SK-N-SH treated with all-trans-retinoic acid at 6 μM for 48 hours (cell line): ENCODE data around the gene APOF.
"Not testable (repeated sequence)": the region's sequence is repeated elsewhere in the genome, so short reads cannot be mapped to it uniquely, and the experiment has no call there.

Experiments
- ATAC-seq: fragments of 200-7000 bp; cut with Tn5 transposase; 3 replicates; pipeline ENCODE4 v1.9.1; 2020; ENCODE audit warnings: mild to moderate bottlenecking, moderate library complexity
- BACH2 ChIP-seq: fragments of 250-450 bp; sonication (Bioruptor Pico); IDR thresholded peaks from 2 replicates; pipeline ENCODE4 v1.9.0; 2021; ENCODE audit warnings: mild to moderate bottlenecking, borderline replicate concordance
- CSDC2 ChIP-seq: fragments of 250-450 bp; sonication (Bioruptor Pico); IDR thresholded peaks from 2 replicates; pipeline ENCODE4 v1.5.0; 2020; ENCODE audit warnings: mild to moderate bottlenecking, moderate library complexity
- CSRNP3 ChIP-seq: fragments of 250-450 bp; sonication (Bioruptor Pico); IDR thresholded peaks from 2 replicates; pipeline ENCODE4 v1.5.1; 2021; ENCODE audit warnings: mild to moderate bottlenecking, moderate library complexity
- ESRRG ChIP-seq: fragments of 250-450 bp; sonication (Bioruptor Pico); IDR thresholded peaks from 2 replicates; pipeline ENCODE4 v1.6.1; 2021; ENCODE audit warnings: mild to moderate bottlenecking
- OSR1 ChIP-seq: fragments of 250-450 bp; sonication (Bioruptor Pico); IDR thresholded peaks from 2 replicates; pipeline ENCODE4 v1.8.0; 2022; ENCODE audit warnings: moderate library complexity, mild to moderate bottlenecking, inconsistent platforms
- PATZ1 ChIP-seq: fragments of 250-450 bp; sonication (Bioruptor Pico); IDR thresholded peaks from 2 replicates; pipeline ENCODE4 v1.8.0; 2020; ENCODE audit warnings: mild to moderate bottlenecking, moderate library complexity, borderline replicate concordance
- PPARA ChIP-seq: fragments of 250-450 bp; sonication (Bioruptor Pico); IDR thresholded peaks from 2 replicates; pipeline ENCODE4 v1.5.0; 2020; ENCODE audit warnings: mild to moderate bottlenecking, borderline replicate concordance
- SNAI2 ChIP-seq: fragments of 250-450 bp; sonication (Bioruptor Pico); IDR thresholded peaks from 2 replicates; pipeline ENCODE4 v1.5.0; 2020; ENCODE audit warnings: mild to moderate bottlenecking, moderate library complexity
- TCF4 ChIP-seq: fragments of 250-450 bp; sonication (Bioruptor Pico); IDR thresholded peaks from 2 replicates; pipeline ENCODE4 v1.8.0; 2021; ENCODE audit warnings: mild to moderate bottlenecking, moderate library complexity, borderline replicate concordance
- TOX ChIP-seq: fragments of 250-450 bp; sonication (Bioruptor Pico); IDR thresholded peaks from 2 replicates; pipeline ENCODE4 v1.8.0; 2021; ENCODE audit warnings: mild to moderate bottlenecking, moderate library complexity, borderline replicate concordance
- TSHZ2 ChIP-seq: fragments of 250-450 bp; sonication (Bioruptor Pico); IDR thresholded peaks from 2 replicates; pipeline ENCODE4 v1.5.0; 2020; ENCODE audit warnings: mild to moderate bottlenecking, moderate library complexity
- ZC3H10 ChIP-seq: fragments of 250-450 bp; sonication (Bioruptor Pico); IDR thresholded peaks from 2 replicates; pipeline ENCODE4 v1.5.1; 2021; ENCODE audit warnings: mild to moderate bottlenecking, moderate library complexity
- ZFP3 ChIP-seq: fragments of 250-450 bp; sonication (Bioruptor Pico); IDR thresholded peaks from 2 replicates; pipeline ENCODE4 v1.5.0; 2020; ENCODE audit warnings: mild to moderate bottlenecking, moderate library complexity
- ZFP30 ChIP-seq: fragments of 450-650 bp; formaldehyde crosslinking; IDR thresholded peaks from 2 replicates; pipeline ENCODE4 v1.5.0; 2022; ENCODE audit warnings: mild to moderate bottlenecking, moderate library complexity
- ZNF565 ChIP-seq: fragments of 450-650 bp; formaldehyde crosslinking; conservative IDR thresholded peaks from 2 replicates; pipeline ENCODE4 v1.5.0; 2020; ENCODE audit warnings: low read depth, mild to moderate bottlenecking, moderate library complexity
- ZNF70 ChIP-seq: fragments of 450-650 bp; formaldehyde crosslinking; IDR thresholded peaks from 2 replicates; pipeline ENCODE4 v1.5.0; 2020; ENCODE audit warnings: mild to moderate bottlenecking, moderate library complexity
- ZNF8 ChIP-seq: fragments of 450-650 bp; formaldehyde crosslinking; IDR thresholded peaks from 2 replicates; pipeline ENCODE4 v1.5.0; 2020; ENCODE audit warnings: mild to moderate bottlenecking, moderate library complexity

The APOF gene

GRCh38 chr12:56346675-56347074, 16.0 kb downstream of the APOF start:
- ATAC-seq, result peak; percentile 46
- no peak for TF ChIP-seq ZFP3
- TF ChIP-seq TOX (CRISPR knock-in tag), result no peak

GRCh38 chr12:56342290-56342689, 20.4 kb downstream of the APOF start:
- not testable (repeated sequence) for ATAC-seq

GRCh38 chr12:56341616-56342015, 21.0 kb downstream of the APOF start:
- no peak for ATAC-seq
- TF ChIP-seq TSHZ2, result no peak
- TF ChIP-seq CSRNP3, result no peak
- TF ChIP-seq BACH2 (CRISPR knock-in tag), result no peak
- no peak for TF ChIP-seq ZNF565 (CRISPR knock-in tag)
- no peak for TF ChIP-seq ZNF8 (CRISPR knock-in tag)
- no peak for TF ChIP-seq SNAI2 (CRISPR knock-in tag)
- no peak for TF ChIP-seq ESRRG
- TF ChIP-seq TOX (CRISPR knock-in tag), result no peak

GRCh38 chr12:56339158-56339422, 23.6 kb downstream of the APOF start:
- TF ChIP-seq ZFP3 (no peak), ZFP30 (no peak), TCF4 (CRISPR knock-in tag) (no peak)
- no peak for ATAC-seq

- no peak for TF ChIP-seq CSDC2
- no peak for TF ChIP-seq CSRNP3
- no peak for TF ChIP-seq ZNF565 (CRISPR knock-in tag)
- TF ChIP-seq PATZ1 (CRISPR knock-in tag), result no peak
- TF ChIP-seq BACH2 (CRISPR knock-in tag), result no peak
- no peak for TF ChIP-seq TCF4 (CRISPR knock-in tag)
- no peak for TF ChIP-seq ZFP30
- TF ChIP-seq ESRRG, result no peak
- no peak for TF ChIP-seq PPARA (CRISPR knock-in tag)
- no peak for TF ChIP-seq OSR1
- TF ChIP-seq ZNF70, result no peak
- TF ChIP-seq TOX (CRISPR knock-in tag), result no peak
- TF ChIP-seq ZC3H10 (CRISPR knock-in tag), result no peak
- peak; percentile 8; the same call in 1 of the 3 replicates for ATAC-seq
These were observed 24.1 kb downstream of the APOF start, which contains the start of gene IL23A for GRCh38 chr12:56338308-56339157. TSS of gene IL23A (plus strand) at chr12:56338884. CDS start at chr12:56339045, 161 bp downstream.
